HCT116 (cell line): ENCODE data around the gene AFDN. TPM values are rescaled to one million over a fixed set of nuclear protein-coding genes. Genes with fewer than 3 reads are reported as not detected.

Source experiments
- ATAC-seq: fragments of 200-7000 bp; cut with Tn5 transposase; 2 replicates; pipeline ENCODE4 v1.9.1; 2020; ENCODE audit warnings: mild to moderate bottlenecking, moderate library complexity
- BruUV-seq: library from RNA; stranded (reverse); fragments of 400-500 nt; replicated peaks from 2 replicates; lab custom pipeline; 2021; lab: Mats Ljungman, UMichigan
- CTCF ChIA-PET: fragments of 300-600 bp; sonication (Branson Sonifier 250); formaldehyde crosslinking; loops from one replicate; lab custom pipeline; 2021; ENCODE audit warnings: antibody characterized with exemption; lab: Charles Lee
- POLR2A ChIA-PET: fragments of 300-600, 350-600 bp; sonication (Branson Sonifier 250); formaldehyde crosslinking; loops from one replicate; lab custom pipeline; 2021; ENCODE audit warnings: antibody characterized with exemption; lab: Charles Lee
- RAD21 ChIA-PET, 2 experiments: fragments of 300-600 bp; sonication (Branson Sonifier 250); formaldehyde crosslinking; loops; one replicate each; lab custom pipeline; 2023; ENCODE audit warnings: low total read pairs in 2 of 2; ENCODE audit not compliant: uncharacterized antibody in 2 of 2, unreplicated experiment in 2 of 2, low non-redundant PET in 1 of 2; lab: Charles Lee
- DNase-seq: peaks from one replicate; pipeline ENCODE4 v3.0.0-alpha.2; 2010; ENCODE audit warnings: low read depth, low spot score
- H2AFZ ChIP-seq: fragments of 200-600 bp; shearing (Covaris generic), sonication (generic); 2 replicates; pipeline ENCODE4 v1.6.1; 2017; ENCODE audit warnings: low read depth, mixed run types, mixed read lengths, antibody characterized with exemption, low read length; ENCODE audit not compliant: poor library complexity, severe bottlenecking
- H3K27ac ChIP-seq: 2 replicates; pipeline ENCODE4 v1.5.1; 2012; ENCODE audit warnings: low read depth, low read length
- H3K27me3 ChIP-seq: fragments of 200-600 bp; sonication (generic); 2 replicates; pipeline ENCODE4 v1.6.1; 2016; ENCODE audit warnings: mixed run types, low read length, mixed read lengths; ENCODE audit not compliant: insufficient read depth
- H3K36me3 ChIP-seq, 2 experiments: fragments of 200-500 bp in 1 of 2; fragments of 200-600 bp in 1 of 2; sonication (Bioruptor generic) in 1 of 2; sonication (generic) in 1 of 2; 2 replicates each; pipeline versions ENCODE4 v1.5.1 to v1.6.1; 2014 to 2016; ENCODE audit warnings: low read length in 2 of 2, inconsistent platforms in 1 of 2, mixed read lengths in 1 of 2, mixed run types in 1 of 2; ENCODE audit not compliant: insufficient read depth in 2 of 2, control insufficient read depth in 1 of 2
- H3K4me1 ChIP-seq, 2 experiments: fragments of 200-600 bp in 1 of 2; sonication (generic) in 1 of 2; 2 replicates each; pipeline versions ENCODE4 v1.5.1 to v1.6.1; 2012 to 2017; ENCODE audit warnings: low read length in 2 of 2, inconsistent platforms in 1 of 2, mild to moderate bottlenecking in 1 of 2, mixed read lengths in 1 of 2, mixed run types in 1 of 2, moderate library complexity in 1 of 2; ENCODE audit not compliant: insufficient read depth in 2 of 2, control insufficient read depth in 1 of 2
- H3K4me2 ChIP-seq: fragments of 200-600 bp; sonication (generic); 2 replicates; pipeline ENCODE4 v1.6.1; 2017; ENCODE audit warnings: mixed run types, low read length, mixed read lengths
- H3K4me3 ChIP-seq, 2 experiments: fragments of 200-600 bp in 1 of 2; sonication (generic) in 1 of 2; replicated peaks in 1 of 2; 2 replicates each; pipeline ENCODE4 v1.5.1; 2011 to 2016; ENCODE audit warnings: low read length in 2 of 2, control low read depth in 1 of 2, low read depth in 1 of 2, mild to moderate bottlenecking in 1 of 2, mixed read lengths in 1 of 2, mixed run types in 1 of 2
- H3K79me2 ChIP-seq: fragments of 200-600 bp; sonication (generic); 2 replicates; pipeline ENCODE4 v1.6.1; 2017; ENCODE audit warnings: mild to moderate bottlenecking, mixed run types, low read length, moderate library complexity, mixed read lengths; ENCODE audit not compliant: insufficient read depth
- H3K9ac ChIP-seq: fragments of 200-600 bp; sonication (generic); 2 replicates; pipeline ENCODE4 v1.6.1; 2016; ENCODE audit warnings: low read length, mixed read lengths
- H3K9me2 ChIP-seq: fragments of 200-600 bp; sonication (generic), shearing (Covaris generic); 2 replicates; pipeline ENCODE4 v1.6.1; 2017; ENCODE audit warnings: mixed run types, mild to moderate bottlenecking, moderate library complexity; ENCODE audit not compliant: insufficient read depth
- H3K9me3 ChIP-seq, 2 experiments: fragments of 200-500 bp in 1 of 2; fragments of 200-600 bp in 1 of 2; sonication (Bioruptor generic) in 1 of 2; sonication (generic) in 1 of 2; 2 replicates each; pipeline ENCODE4 v1.6.1; 2014 to 2017; ENCODE audit warnings: low read length in 2 of 2, mixed read lengths in 2 of 2, inconsistent platforms in 1 of 2, low read depth in 1 of 2, mild to moderate bottlenecking in 1 of 2, mixed run types in 1 of 2, moderate library complexity in 1 of 2; ENCODE audit not compliant: control insufficient read depth in 1 of 2, insufficient read depth in 1 of 2
- H4K20me1 ChIP-seq: fragments of 200-600 bp; sonication (generic), shearing (Covaris generic); 2 replicates; pipeline ENCODE4 v1.6.1; 2017; ENCODE audit warnings: mixed run types, mild to moderate bottlenecking, moderate library complexity; ENCODE audit not compliant: insufficient read depth
- ATF3 ChIP-seq: IDR thresholded peaks from 2 replicates; pipeline ENCODE4 v1.6.1; 2012
- CEBPB ChIP-seq: IDR thresholded peaks from 2 replicates; pipeline ENCODE4 v1.6.1; 2012; ENCODE audit warnings: low read depth
- EGR1 ChIP-seq: IDR thresholded peaks from 2 replicates; pipeline ENCODE4 v1.6.1; 2012; ENCODE audit warnings: low read depth
- ELF1 ChIP-seq: IDR thresholded peaks from 2 replicates; pipeline ENCODE4 v1.6.1; 2012; ENCODE audit warnings: low read depth, borderline replicate concordance
- EZH2 ChIP-seq: fragments of 200-600 bp; sonication (generic); IDR thresholded peaks from 2 replicates; pipeline ENCODE4 v1.6.1; 2017; ENCODE audit warnings: antibody characterized with exemption, mixed run types
- EZH2phosphoT487 ChIP-seq: fragments of 200-600 bp; IDR thresholded peaks from 2 replicates; pipeline ENCODE4 v1.6.1; 2018; ENCODE audit warnings: antibody characterized with exemption, borderline replicate concordance
- MAX ChIP-seq: IDR thresholded peaks from 2 replicates; pipeline ENCODE4 v1.6.1; 2012
- POLR2A ChIP-seq: IDR thresholded peaks from 2 replicates; pipeline ENCODE4 v1.7.0; 2011; ENCODE audit warnings: borderline replicate concordance; ENCODE audit not compliant: insufficient read depth, insufficient read length; ENCODE audit errors: extremely low read depth
- REST ChIP-seq: IDR thresholded peaks from 2 replicates; pipeline ENCODE4 v1.6.1; 2012; ENCODE audit warnings: low read depth
- SIN3A ChIP-seq: IDR thresholded peaks from 2 replicates; pipeline ENCODE4 v1.6.1; 2012; ENCODE audit warnings: low read depth
- SP1 ChIP-seq: IDR thresholded peaks from 2 replicates; pipeline ENCODE4 v1.6.1; 2012; ENCODE audit warnings: low read depth
- SRF ChIP-seq: IDR thresholded peaks from 2 replicates; pipeline ENCODE4 v1.6.1; 2012; ENCODE audit warnings: low read depth
- YY1 ChIP-seq: IDR thresholded peaks from 2 replicates; pipeline ENCODE4 v1.6.1; 2011; ENCODE audit warnings: low read length, low read depth, moderate library complexity, mild to moderate bottlenecking; ENCODE audit not compliant: insufficient replicate concordance; ENCODE audit errors: extremely low read depth
- ZNF274 ChIP-seq: fragments of 200-500 bp; sonication (Bioruptor generic); IDR thresholded peaks from 2 replicates; pipeline ENCODE4 v1.6.1; 2014; ENCODE audit warnings: mild to moderate bottlenecking, low read depth, low read length, inconsistent platforms
- intact Hi-C: fragments of 100-400 bp; cut with micrococcal nuclease; formaldehyde crosslinking; loops from 2 replicates; pipeline ENCODE4 v1.10.0; 2022
- total RNA-seq: library from RNA; stranded (reverse); gene quantifications from one replicate; pipeline ENCODE4 v1.2.1, GENCODE V29; 2021; ENCODE audit not compliant: unreplicated experiment
- TF ChIP-seq, protein P1 (sequence below): IDR thresholded peaks from 2 replicates; pipeline ENCODE4 v1.6.1; 2011; ENCODE audit warnings: mild to moderate bottlenecking, low read length, moderate library complexity; ENCODE audit not compliant: insufficient replicate concordance; ENCODE audit errors: extremely low read depth

The AFDN gene
- total RNA-seq, 1 experiment from 2014 or later = 59.4 TPM

DNA sequence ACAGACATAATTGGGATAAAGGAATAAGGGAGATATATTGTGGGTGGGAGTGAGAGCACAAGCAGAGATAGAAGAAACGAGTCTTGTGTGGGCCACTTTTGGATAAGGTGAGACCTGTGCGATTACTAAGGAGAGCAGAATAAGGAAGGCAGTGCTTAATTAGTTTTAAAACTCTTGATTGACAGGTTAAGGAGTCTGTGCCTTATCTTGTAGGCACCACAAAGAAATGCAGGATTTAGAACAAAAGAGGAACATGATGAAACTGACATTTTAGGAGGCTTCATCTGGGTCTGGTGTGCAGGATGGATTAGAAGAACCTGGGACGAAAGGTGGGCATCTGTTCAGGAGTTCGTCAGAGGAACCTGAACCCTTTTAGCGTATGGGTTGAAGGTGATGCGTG, 100.5 kb downstream of the AFDN start:
- H3K9me3 ChIP-seq = no peaks in the 10 kb centered on the region
- 0 out of 4 replicates have a peak, but pooled peaks cover 0 to 5% of the 10 kb centered on the region in 2 experiments for H3K4me1 ChIP-seq
- no peak overlapping the region for H3K9ac ChIP-seq
- H3K79me2 ChIP-seq = no peaks in the 10 kb centered on the region
- peaks cover 9 to 13% of the 10 kb centered on the region in 2 experiments; a peak in 3 of 4 replicates for H3K36me3 ChIP-seq
- no peak overlapping the region for H3K4me3 ChIP-seq
- ATAC-seq = no peak
- DNase-seq = no peak
- intact Hi-C loops = no loop called here
- no peak overlapping the region for H2AFZ ChIP-seq
- H3K27ac ChIP-seq = no peak overlapping the region
- ChIA-PET RAD21 (no interaction called here), POLR2A (no interaction called here), CTCF (no interaction called here)
- no peaks in the 10 kb centered on the region for H4K20me1 ChIP-seq
- H3K9me2 ChIP-seq = no peaks in the 10 kb centered on the region
- no peak for TF ChIP-seq YY1
- TF ChIP-seq MAX = no peak
- no peak for TF ChIP-seq SRF
- no peak for TF ChIP-seq POLR2A
- TF ChIP-seq SIN3A = no peak
- TF ChIP-seq ZNF274 = no peak
- TF ChIP-seq EZH2 = no peak
- no peak for TF ChIP-seq EGR1
- no peak for TF ChIP-seq SP1
- TF ChIP-seq ATF3 = no peak
- no peak overlapping the region for H3K4me2 ChIP-seq
- no peaks in the 10 kb centered on the region for H3K27me3 ChIP-seq
- no TSS peak for BruUV-seq

DNA sequence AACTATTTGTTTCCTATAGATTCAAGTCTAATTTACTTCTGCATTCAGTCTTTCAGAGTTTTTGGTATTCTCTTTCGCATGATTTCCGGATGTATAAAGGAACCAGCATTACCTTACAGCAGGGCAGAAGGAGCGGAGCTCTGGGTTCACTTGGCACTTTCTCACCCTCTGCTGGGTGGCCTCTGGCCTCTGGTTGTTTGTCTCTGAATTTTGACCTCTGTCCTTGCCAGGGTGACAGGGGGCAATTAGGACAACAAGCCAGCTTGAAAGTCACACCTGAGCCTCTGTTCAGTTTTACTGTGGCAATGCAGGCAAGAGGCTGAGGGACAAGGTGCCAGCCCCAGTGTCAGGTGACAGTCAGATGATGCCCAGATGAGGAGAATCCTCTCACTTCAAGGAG, 101.4 kb downstream of the AFDN start:
- Histone ChIP-seq H3K27me3 (no peaks in the 10 kb centered on the region), H3K9ac (no peak overlapping the region), H3K9me3 (no peaks in the 10 kb centered on the region), H3K36me3 (peaks cover 9 to 12% of the 10 kb centered on the region in 2 experiments; a peak in 3 of 4 replicates), H3K4me3 (no peak overlapping the region), H2AFZ (no peak overlapping the region), H3K4me2 (no peak overlapping the region), H4K20me1 (no peaks in the 10 kb centered on the region), H3K27ac (no peak overlapping the region), H3K9me2 (no peaks in the 10 kb centered on the region), H3K79me2 (0 out of 2 replicates have a peak, but pooled peaks cover 4% of the 10 kb centered on the region), H3K4me1 (0 out of 4 replicates have a peak, but pooled peaks cover 0 to 8% of the 10 kb centered on the region in 2 experiments)
- ChIA-PET POLR2A (no interaction called here), RAD21 (interaction anchor here in 1 of 2 experiments (0.6 kb wide), 1 partner anchor 110 kb away, joined by 4 read pairs; no protein-coding TSS in a partner anchor), CTCF (no interaction called here)
- BruUV-seq = no TSS peak
- intact Hi-C loops = no loop called here
- no peak for ATAC-seq
- DNase-seq = no peak
- no peak for TF ChIP-seq CEBPB
- no peak for TF ChIP-seq REST
- TF ChIP-seq, protein P1, sequence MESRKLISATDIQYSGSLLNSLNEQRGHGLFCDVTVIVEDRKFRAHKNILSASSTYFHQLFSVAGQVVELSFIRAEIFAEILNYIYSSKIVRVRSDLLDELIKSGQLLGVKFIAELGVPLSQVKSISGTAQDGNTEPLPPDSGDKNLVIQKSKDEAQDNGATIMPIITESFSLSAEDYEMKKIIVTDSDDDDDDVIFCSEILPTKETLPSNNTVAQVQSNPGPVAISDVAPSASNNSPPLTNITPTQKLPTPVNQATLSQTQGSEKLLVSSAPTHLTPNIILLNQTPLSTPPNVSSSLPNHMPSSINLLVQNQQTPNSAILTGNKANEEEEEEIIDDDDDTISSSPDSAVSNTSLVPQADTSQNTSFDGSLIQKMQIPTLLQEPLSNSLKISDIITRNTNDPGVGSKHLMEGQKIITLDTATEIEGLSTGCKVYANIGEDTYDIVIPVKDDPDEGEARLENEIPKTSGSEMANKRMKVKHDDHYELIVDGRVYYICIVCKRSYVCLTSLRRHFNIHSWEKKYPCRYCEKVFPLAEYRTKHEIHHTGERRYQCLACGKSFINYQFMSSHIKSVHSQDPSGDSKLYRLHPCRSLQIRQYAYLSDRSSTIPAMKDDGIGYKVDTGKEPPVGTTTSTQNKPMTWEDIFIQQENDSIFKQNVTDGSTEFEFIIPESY = no peak
- no peak for TF ChIP-seq EGR1
- no peak for TF ChIP-seq EZH2phosphoT487
- TF ChIP-seq SP1 = no peak
- no peak for TF ChIP-seq ZNF274
- TF ChIP-seq ELF1 = no peak
